ENCODE results near the gene KLHDC10.
"Not testable (repeated sequence)": the region's sequence is repeated elsewhere in the genome, so short reads cannot be mapped to it uniquely, and the experiment has no call there.

Gene KLHDC10

DNA sequence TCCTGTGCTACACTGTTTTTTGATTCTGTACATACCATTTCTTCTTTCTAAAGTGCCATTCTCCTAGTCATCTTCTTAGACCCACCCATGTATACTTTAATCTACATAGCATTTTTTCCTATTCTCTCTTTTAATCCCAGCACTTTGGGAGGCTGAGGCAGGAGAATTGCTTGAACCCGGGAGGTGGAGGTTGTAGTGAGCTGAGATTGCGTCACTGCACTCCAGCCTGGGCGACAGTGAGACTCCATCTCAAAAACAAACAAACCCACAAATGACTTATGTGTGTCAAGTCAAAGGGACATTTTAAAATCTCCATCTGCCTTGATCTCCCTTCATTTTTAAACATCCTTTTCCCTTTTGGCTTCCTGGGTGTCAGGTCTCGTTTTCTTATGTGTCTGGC, 13.2 kb downstream of the KLHDC10 start:
- not testable (repeated sequence) for DNase-seq

DNA sequence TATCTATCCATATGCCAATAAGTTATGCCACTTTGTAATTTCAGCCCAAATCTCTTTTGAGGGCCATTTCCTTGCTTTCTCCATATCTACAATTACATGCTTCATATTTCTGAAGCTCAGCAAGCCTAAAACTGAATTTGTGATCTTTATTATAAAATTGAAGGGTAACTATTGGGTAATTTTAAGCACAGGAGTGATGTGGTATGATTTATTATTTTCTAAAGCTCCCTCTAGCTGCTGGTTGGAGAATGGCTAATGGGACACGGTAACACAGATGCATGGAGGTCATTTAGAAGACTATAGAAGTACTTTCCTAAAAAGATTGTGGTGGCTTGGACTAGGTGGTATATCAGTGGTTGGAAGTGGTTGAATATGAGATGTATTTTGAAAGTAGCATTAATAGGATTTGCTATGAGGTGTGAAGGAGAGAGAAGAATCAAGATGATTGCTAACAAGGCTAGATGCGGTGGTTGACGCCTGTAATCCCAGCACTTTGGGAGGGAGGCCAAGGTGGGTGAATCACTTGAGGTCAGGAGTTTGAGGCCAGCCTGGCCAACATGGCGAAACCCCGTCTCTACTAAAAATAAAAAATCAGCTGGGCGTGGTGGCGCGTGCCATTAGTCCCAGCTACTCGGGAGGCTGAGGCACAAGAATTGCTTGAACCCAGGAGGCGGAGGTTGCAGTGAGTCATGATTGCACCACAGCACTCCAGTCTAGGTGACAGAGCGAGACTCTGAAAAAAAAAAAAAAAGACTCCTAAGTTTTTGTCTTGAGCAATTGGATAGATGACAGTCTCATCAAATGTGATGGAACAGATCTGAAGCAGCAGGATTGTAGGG, 13.9 kb downstream of the KLHDC10 start:
- no peak for DNase-seq

DNA sequence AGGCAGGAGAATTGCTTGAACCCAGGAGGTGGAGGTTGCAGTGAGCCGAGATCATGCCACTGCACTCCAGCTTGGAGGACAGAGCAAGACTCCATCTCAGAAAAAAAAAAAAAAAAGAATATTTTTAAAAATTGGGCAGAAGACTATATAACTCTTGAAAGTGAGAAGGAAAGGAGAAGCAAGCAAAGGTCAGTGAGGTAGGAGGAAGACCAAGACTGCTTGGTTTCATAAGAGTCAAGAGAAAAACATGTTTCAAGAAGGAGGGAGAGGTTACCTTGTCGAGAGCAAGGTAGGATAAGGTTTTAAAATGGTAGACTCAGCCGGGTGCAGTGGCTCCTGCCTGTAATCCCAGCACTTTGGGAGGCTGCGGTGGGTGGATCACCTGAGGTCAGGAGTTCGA, 14.9 kb downstream of the KLHDC10 start:
- DNase-seq: not testable (repeated sequence)

DNA sequence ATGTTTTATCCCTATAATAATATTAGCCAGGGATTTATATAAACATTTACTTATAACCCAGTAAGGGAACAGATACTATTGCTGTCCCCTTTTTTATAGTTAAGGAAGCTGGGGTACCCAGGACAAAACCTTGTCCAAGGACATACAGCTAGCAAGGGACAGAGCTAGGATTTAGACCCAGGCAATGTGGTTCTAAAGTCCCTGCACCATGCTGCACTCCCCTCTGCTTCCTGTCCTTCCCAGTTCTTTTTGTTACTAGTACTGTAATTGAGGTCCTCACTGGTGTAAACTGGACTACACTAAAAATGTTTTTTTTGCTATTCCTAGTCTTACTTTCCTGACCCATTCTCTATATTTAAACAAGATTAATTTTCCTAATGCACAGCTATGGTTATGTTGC, 16.6 kb downstream of the KLHDC10 start:
- no peak for DNase-seq

DNA sequence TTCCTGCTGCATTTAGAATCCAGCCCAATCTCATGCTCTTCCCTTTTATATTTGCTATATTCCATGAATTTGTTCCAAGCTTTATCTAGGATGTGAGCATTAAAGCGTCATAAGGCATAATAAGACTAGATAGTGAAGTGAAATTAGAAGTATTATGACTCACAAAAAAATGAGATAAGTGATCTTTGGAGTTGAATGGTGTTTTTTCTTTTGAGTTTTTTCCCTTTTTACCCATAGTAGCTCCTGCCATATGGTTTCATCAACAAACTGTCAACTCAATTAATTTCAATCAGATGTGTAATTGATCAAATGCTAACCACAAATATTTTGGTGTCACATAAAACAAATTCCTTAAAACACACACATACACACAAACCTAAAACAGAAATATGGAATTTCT, 17.0 kb downstream of the KLHDC10 start:
- DNase-seq: no peak

DNA sequence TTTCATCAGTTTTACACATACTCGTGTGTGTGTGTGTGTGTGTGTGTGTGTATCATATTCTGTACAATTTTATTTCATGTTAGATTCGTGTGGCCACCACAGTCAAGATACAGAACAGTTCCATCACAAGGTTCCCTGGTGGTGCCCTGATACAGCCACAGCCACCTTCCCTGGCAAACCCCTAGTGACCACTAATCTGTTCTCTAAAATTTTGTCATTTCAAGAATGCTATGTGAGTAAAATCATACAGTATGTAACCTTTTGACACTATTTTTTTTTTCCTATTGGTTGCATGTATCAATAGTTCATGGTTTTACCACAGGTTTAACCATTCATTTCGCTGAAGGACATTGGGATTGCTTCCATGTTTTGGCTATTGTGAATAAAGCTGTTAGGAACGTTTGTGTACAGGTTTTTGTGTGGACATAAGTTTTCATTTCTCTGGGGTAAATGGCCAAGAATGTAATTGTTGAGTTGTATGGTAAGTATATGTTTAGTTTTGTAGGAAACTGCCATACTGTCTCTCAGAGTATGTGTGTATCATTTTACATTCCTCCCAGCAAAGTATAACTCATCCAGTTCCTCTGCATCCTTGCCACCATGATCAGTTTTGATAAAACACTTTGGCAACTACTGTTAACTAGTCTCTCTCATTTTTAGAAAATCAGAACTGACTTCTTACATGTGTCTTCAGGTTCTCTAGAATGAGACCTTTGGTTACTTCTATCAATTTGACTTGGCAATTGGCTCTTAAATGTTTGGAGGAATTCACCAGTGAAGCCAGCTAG, 20.6 kb downstream of the KLHDC10 start:
- no peak for DNase-seq

DNA sequence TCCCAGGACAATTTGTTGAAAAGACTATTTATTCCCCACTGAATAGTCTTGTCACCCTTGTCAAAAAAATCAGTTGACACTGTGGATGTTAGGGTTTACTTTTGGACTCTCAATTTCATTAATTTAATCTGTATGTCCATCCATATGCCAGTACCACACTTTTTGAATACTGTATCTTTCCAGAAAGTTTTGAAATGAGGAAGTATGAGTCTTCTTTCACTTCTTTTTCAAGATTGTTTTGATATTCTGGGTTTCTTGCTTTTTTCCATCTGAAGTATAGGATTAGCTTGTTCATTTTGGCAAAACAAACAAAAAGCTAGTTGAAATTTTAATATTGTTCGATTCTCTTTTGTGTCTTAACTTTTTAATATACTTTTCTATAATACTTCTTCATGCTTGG, 21.7 kb downstream of the KLHDC10 start:
- no peak for DNase-seq

DNA sequence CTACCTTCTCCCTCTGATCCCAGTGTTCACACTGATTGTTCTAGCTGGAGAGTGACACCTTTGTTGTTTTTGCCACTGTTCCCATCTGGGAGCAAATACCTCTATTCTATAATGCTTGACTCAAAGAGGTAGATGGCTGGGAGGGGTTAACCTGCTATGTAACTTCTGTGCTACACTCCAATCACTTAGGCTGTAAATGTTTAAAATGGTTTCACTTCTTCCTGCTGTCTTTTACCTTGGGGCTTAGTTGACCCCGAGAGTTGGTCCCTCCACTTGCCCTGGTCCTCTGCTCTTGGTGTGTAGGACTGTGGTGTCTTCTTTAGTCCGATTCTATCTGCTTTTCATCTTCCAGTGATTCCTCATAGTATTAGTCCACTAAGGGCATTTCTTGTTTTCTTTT, 22.3 kb downstream of the KLHDC10 start:
- no peak for DNase-seq

DNA sequence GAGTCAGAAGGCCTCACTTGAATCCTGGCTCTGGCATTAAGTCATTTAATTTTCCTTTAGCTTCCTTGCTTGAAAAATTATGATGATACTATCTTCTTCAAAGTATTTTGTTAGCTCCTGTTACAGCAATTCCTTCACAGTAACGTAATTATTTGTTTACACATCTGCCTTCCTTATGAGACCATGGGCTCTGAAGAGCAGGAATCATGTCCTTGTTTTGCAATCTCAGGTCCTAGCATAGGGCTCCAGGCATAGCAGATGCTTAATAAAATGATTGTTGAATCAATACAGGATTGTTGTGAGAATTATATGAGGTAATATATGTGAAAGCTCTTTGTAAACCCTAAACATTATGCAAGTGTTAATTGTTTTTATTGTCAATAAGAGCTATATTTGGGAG, 25.5 kb downstream of the KLHDC10 start:
- no peak for DNase-seq

DNA sequence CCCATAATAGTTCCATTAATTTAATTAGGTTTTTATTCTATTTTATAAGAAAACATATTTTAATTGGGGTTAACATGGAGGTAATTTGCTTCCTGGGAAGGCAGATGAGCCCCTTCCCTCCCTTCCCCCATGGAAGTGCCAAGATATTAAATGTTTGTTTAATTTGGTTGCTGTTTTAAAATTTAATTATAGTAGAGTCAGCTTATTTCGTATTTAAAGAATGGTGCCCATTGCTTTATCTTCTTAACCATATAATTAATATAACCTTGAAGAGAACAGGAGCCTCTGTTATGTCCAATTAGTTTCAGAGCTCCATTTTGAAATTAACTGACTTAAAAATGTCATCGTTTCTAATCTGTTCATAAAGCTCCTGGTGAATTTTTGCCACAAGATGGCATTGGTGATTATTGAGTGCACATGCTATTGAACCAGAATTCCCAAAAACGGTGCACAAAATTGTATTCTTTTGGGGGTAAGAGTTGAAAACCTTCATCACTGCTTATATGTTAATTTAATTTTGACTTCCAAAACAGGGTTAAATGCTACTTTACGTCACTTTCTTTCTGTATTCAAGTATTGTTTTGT, 26.0 kb downstream of the KLHDC10 start:
- DNase-seq: peak in 1 of 2 donors; percentile 2

DNA sequence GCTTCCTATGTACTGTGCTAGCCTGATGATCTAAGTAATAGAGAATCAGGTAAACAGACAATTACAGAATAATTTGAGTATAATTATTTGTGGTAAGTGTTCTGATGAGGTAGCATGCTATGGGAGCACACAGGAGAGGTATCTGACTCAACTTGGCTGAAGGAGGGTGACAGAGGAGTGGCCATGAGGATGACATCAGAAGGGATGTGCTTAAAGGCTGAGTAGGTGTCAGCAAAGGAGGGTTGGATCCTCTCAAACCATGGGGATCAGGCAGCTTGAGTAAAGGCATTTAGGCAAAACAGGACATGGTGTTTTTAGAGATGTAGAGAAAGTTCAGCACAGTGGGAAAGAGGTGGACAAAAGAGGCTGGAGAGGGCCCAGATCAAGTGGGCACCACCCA, 29.0 kb downstream of the KLHDC10 start:
- no peak for DNase-seq

DNA sequence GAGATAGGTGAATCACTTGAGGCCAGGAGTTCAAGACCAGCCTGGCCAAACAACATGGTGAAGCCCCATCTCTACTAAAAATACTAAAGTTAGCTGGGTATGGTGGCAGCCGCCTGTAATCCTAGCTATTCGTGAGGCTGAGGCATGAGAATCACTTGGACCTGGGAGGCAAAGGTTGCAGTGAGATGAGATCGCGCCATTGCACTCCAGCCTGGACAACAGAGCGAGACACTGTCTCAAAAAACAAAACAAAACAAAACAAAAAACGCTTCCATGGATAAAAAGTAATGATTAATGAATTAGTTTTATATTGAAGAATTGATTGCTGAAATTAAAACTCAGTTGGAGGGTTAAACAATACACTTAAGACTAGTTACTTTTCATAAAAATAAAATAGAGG, 32.3 kb downstream of the KLHDC10 start:
- DNase-seq: no peak

DNA sequence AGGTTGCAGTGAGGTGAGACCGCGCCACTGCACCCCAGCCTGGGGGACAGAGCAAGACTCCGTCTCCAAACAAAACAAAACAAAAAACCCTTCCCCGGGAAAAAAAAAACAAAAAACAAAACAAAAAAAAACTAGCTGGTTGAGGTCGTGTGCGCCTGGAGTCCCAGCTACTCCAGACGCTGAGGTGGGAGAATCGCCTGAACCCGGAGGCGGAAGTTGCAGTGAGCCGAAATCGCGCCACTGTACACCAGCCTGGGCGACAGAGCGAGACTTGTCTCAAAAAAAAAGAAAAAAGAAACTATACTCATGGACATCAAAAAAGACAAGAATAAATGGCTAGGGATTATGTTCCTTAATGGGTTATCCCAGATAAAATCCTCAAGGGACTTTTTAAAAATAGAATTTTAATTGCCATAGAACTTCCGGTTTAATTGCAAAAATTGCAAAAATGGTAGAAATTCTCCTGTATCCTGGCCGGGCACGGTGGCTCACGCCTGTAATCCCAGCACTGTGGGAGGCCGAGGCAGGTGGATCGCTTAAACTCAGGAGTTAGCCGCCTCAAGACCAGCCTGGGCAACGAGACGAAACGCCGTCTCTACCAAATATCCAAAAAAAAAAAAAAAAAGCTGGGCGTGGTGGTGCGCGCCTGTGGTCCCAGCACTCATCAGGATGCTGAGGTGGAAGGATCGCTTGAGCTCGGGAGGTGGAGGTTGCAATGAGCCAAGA, 37.8 kb downstream of the KLHDC10 start:
- DNase-seq: no peak

DNA sequence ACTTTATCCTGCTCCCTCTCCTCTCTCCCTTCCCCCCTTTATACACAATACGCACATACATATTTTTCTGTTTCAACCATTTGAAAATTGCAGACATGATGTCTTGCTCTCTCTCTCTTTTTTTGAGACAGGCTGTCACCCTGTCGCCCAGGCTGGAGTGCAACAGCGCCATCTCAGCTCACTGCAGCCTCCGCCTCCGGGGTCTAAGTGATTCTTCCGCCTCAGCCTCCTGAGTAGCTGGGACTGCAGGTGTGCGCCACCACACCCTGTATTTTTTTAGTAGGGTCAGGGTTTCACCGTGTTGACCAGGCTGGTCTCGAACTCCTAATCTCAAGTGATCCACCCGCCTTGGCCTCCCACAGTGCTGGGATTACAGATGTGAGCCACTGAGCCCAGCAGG, 38.5 kb downstream of the KLHDC10 start:
- no peak for DNase-seq

DNA sequence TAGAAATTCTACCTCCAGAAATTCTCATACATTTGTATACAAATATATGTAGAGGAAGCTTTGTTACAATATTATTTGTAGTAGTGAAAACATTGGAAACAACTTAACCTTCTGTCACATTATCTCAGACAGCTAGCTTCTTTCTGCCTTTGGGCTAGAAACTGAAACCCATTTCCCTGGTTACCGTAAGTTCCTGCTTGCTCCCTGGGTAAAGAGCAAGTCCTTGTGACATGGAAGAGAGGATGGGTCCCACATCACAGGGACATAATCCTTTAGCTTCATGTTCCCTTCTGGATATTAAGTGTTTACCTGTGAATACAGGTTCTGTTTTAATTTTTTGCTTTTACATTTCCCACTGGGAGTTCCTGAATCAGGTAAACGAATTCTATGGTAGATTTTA, 41.8 kb downstream of the KLHDC10 start:
- DNase-seq: no peak

DNA sequence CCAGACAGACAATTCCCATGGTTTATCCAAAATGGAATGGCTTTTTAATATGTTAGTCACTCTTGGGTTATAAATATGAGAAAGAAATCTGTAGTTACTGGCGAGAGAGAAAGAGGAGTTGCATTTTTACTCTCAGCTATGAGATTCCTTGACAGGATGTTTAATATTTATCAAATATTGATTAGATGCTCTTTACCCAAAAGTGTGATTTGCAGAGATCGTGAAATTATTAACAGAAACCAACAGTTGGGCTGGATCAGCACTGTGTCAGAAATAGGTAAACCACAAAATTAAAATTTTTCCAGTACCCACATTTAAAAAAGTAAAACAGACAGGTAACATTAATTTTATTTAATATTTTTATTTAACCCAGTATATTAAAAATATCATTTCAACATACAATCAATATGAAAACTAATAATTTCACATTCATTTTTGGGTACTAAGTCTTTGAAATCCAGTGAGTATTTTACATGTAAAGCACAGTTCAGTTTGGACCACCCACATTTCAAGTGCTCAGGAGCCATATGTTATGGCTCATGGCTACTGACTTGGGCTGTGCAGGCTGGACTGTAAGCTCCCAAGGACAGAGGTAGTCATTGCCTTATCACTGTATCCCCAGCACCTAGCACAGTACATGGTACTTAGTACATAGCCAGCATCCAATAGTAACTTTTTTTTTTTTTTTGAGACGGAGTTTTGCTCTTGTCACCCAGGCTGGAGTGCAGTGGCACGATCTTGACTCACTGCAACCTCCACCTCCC, 42.5 kb downstream of the KLHDC10 start:
- DNase-seq: no peak

DNA sequence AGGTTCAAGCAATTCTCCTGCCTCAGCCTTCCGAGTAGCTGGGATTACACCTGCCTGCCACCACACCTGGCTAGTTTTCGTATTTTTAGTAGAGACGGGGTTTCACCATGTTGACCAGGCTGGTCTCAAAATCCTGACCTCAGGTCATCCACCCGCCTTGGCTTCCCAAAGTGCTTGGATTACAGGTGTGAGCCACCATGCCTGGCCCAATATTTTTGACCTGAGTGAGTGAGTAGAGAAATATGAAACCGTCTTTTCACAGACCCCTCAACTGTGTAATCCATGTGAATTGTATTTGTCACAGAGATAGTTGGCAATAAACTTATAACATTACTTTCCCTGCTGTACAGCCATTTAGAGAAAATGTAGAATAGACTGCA, 43.1 kb downstream of the KLHDC10 start:
- DNase-seq: not testable (repeated sequence)

DNA sequence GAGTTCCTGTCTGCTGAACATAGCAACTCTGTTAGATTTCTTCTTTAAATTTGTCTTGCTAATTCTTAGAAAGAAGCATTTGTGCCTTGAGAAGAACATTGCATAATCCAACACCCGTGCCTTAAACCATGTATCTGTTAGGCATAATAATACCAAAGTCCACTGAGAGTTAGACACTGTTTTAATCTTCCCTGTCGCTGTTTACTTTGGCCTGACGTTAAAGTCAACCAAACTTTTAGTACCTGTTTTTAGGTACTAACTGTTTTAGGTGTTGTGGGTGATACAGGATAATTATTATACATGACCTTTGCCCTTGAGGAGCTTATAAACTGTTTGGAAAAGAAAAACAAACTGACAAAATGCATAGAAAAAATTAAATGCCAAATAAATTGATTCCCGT, 43.6 kb downstream of the KLHDC10 start:
- DNase-seq: no peak

DNA sequence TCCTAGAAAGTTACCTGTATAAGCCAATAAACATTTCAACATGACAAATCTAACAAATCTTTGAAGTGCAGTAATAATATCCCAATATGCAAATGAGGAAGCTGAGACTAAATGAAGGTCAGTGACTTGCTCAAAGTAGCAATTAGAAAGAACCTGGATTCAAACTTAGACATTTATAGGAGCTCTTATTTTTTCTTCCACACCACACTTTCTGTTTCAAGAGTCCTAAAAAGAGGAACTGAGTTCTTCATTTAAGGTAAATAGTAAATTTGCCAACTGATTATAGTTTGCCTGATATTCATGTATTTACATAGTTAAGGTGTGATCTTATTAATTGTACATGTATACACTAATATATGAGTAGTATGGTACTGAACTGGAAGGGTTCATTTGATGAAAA, 44.0 kb downstream of the KLHDC10 start:
- DNase-seq: no peak

DNA sequence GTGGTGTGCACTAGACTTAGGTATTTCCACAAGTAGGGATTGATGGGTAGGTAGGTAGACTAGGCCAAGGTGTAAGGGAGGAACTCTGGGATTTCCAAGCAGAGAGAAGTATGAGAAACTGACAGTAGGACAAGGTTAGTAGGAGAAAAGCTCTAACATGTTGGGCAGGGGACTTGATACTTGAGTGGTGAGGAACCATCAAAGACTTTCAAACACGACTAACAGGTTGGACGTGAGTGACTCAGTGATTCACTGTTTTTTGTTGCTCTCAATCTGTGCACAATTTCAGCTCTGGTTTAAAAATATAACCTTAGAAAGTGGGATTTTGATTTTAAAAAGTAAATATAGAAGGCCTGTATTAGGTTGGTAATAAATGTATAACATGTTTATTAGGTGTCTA, 44.4 kb downstream of the KLHDC10 start:
- no peak for DNase-seq

DNA sequence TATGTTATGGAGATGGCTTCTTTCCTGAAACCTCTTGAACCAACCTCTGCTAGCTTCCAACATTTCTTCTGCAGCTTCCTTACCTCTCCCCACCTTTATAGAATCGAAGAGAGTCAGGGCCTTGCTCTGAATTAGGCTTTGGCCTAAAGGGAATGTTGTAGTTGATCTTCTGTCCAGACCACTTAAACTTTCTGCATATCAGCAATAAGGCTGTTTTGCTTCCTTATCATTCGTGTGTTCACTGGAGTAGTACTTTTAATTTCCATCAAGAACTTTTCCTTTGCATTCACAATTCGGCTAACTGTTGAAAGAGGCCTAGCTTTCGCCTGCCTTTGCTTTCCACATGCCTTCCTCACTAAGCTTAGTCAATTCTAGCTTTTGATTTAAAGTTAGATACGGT, 48.0 kb downstream of the KLHDC10 start:
- DNase-seq: no peak

DNA sequence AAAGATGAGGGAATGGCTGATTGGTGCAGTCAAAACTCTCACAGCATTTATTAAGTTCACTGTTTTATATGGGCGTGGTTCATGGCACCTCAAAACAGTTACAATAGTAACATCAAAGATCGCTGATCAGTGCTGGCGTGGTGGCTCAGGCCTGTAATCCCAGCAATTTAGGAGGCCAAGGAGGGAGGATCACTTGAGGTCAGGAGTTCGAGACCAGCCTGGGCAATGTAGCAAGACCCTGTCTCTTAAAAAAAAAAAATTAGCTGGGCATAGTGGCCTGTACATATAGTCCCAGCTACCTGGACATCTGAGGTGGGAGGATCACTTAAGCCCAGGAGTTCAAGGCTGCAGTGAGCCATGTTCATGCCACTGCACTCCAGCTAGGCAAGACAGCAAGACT, 48.5 kb downstream of the KLHDC10 start:
- DNase-seq: no peak

DNA sequence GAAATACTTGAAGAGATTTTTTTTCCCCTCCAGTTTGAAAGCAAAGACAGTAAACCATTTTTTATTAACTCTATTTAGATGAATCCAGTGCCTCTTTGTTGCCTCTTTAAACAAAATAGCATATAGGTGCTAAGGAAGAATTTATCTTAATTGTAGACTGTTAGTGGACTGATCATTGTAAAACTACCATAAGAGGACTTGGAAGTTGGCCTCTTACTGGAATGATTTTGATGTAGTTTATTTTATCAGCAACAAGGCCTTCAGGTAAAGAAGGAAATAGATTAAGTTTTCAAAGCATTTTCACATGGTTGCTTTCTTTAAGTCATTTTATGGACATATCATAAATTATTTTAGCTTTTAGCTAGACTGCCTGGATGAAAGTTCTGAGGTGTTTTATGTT, 53.2 kb downstream of the KLHDC10 start:
- DNase-seq: no peak
